GM23248 (cell line): Measurements from ENCODE around the gene ANKRD40.

Experiments
- EZH2 ChIP-seq: fragments of 200-600 bp; sonication (generic); IDR thresholded peaks from 2 replicates; pipeline ENCODE4 v1.6.1; 2018; ENCODE audit warnings: antibody characterized with exemption, mild to moderate bottlenecking; ENCODE audit not compliant: insufficient read depth, poor library complexity, severe bottlenecking
- EZH2phosphoT487 ChIP-seq: fragments of 200-600 bp; sonication (generic); IDR thresholded peaks from 2 replicates; pipeline ENCODE4 v1.6.1; 2018; ENCODE audit warnings: antibody characterized with exemption, moderate library complexity, mild to moderate bottlenecking, low read depth; ENCODE audit not compliant: insufficient read depth

- no peak for TF ChIP-seq EZH2
- TF ChIP-seq EZH2phosphoT487 = no peak
These were observed 46.8 kb upstream of the ANKRD40 start for GRCh38 chr17:50754521-50754920.
